NCI-H187 (cell line): ENCODE data around the gene LRRC4C.

Experiments
- DNase-seq, 2 experiments: peaks; one replicate each; lab custom pipeline; 2025; lab: John Stamatoyannopoulos, UW

LRRC4C gene

GRCh38 chr11:40291329-40291728 is 1168.1 kb downstream of the LRRC4C start:
- DNase-seq, result no peak

- DNase-seq, result no peak
Measured at GRCh38 chr11:40290171-40290631, 1169.3 kb downstream of the LRRC4C start.

- DNase-seq, result no peak
Measured at GRCh38 chr11:40289370-40289769, 1170.1 kb downstream of the LRRC4C start.

- DNase-seq, result no peak
Measured at GRCh38 chr11:40287916-40288803, 1171.3 kb downstream of the LRRC4C start.

GRCh38 chr11:40286137-40286536 is 1173.3 kb downstream of the LRRC4C start:
- DNase-seq, result no peak

- no peak for DNase-seq
Measured at GRCh38 chr11:40285558-40285957, 1173.9 kb downstream of the LRRC4C start.

- no peak for DNase-seq
Measured at GRCh38 chr11:40281052-40281580, 1178.3 kb downstream of the LRRC4C start.

GRCh38 chr11:40280159-40281051 is 1179.0 kb downstream of the LRRC4C start:
- no peak for DNase-seq

- DNase-seq, result no peak
Measured at GRCh38 chr11:40276960-40277359, 1182.5 kb downstream of the LRRC4C start.

- DNase-seq, result no peak
Measured at GRCh38 chr11:40274017-40274416, 1185.4 kb downstream of the LRRC4C start.

- no peak for DNase-seq
Measured at GRCh38 chr11:40273192-40273732, 1186.2 kb downstream of the LRRC4C start.

GRCh38 chr11:40271361-40271760 is 1188.1 kb downstream of the LRRC4C start:
- no peak for DNase-seq

- DNase-seq, result no peak
Measured at GRCh38 chr11:40269865-40270264, 1189.6 kb downstream of the LRRC4C start.

GRCh38 chr11:40268551-40268950 is 1190.9 kb downstream of the LRRC4C start:
- no peak for DNase-seq

- no peak for DNase-seq
Measured at GRCh38 chr11:40255457-40255856, 1204.0 kb downstream of the LRRC4C start.

GRCh38 chr11:40253166-40253565 is 1206.3 kb downstream of the LRRC4C start:
- no peak for DNase-seq

GRCh38 chr11:40252236-40252635 is 1207.2 kb downstream of the LRRC4C start:
- DNase-seq, result no peak

- DNase-seq, result no peak
Measured at GRCh38 chr11:40246983-40247382, 1212.5 kb downstream of the LRRC4C start.

- DNase-seq, result no peak
Measured at GRCh38 chr11:40241524-40242051, 1217.9 kb downstream of the LRRC4C start.

- DNase-seq, result no peak
Measured at GRCh38 chr11:40240284-40240683, 1219.2 kb downstream of the LRRC4C start.

GRCh38 chr11:40236526-40236925 is 1222.9 kb downstream of the LRRC4C start:
- no peak for DNase-seq

- no peak for DNase-seq
Measured at GRCh38 chr11:40235841-40236240, 1223.6 kb downstream of the LRRC4C start.
